Prostate gland (tissue), 2 donors: ENCODE results near the gene CD52. TPM values are rescaled to one million over a fixed set of nuclear protein-coding genes. Genes with fewer than 3 reads are reported as not detected.

Experiments used
- DNase-seq: peaks from one replicate; pipeline ENCODE4 v3.0.0-alpha.2; 2019; ENCODE audit warnings: low spot score
- H3K27ac ChIP-seq, 2 donors: fragments of 200-600 bp; sonication (generic); 2 replicates each; pipeline ENCODE4 v1.5.1; 2017 to 2019
- H3K27me3 ChIP-seq: fragments of 200-600 bp; sonication (generic); replicated peaks from 2 replicates; pipeline ENCODE4 v1.5.1; 2019; ENCODE audit not compliant: insufficient read depth
- H3K36me3 ChIP-seq, 2 donors: fragments of 200-600 bp; sonication (generic); 1 replicate in 1 of 2; 2 replicates in 1 of 2; pipeline versions ENCODE4 v1.5.1 to v1.8.1; 2017 to 2019
- H3K4me1 ChIP-seq: fragments of 200-600 bp; sonication (generic); replicated peaks from 2 replicates; pipeline ENCODE4 v1.5.1; 2019
- H3K4me3 ChIP-seq, 2 donors: fragments of 200-600 bp; sonication (generic); 2 replicates each; pipeline ENCODE4 v1.5.1; 2017 to 2019
- H3K9me3 ChIP-seq: fragments of 200-600 bp; sonication (generic); 2 replicates; pipeline ENCODE4 v1.5.1; 2017
- CTCF ChIP-seq, 4 experiments: fragments of 200-600 bp in 2 of 4; fragments of 450-650 bp in 2 of 4; sonication (generic) in 2 of 4; IDR thresholded peaks; 1 replicate in 3 of 4; 2 replicates in 1 of 4; pipeline ENCODE4 v1.5.1; 2016 to 2019; ENCODE audit warnings: antibody characterized with exemption in 4 of 4, mild to moderate bottlenecking in 2 of 4, moderate library complexity in 2 of 4
- POLR2A ChIP-seq: fragments of 450-650 bp; IDR thresholded peaks from one replicate; pipeline ENCODE4 v1.6.1; 2016; ENCODE audit warnings: antibody characterized with exemption, mild to moderate bottlenecking
- POLR2AphosphoS5 ChIP-seq: sonication (generic); formaldehyde crosslinking; IDR thresholded peaks from one replicate; pipeline ENCODE4 v1.6.1; 2017; ENCODE audit warnings: antibody characterized with exemption
- WGBS: methylation state at CpG from one replicate; pipeline ENCODE4 v1.1.5; 2018; 5-methylcytosine and 5-hydroxymethylcytosine counted together
- intact Hi-C: fragments of 100-400 bp; cut with DNase I; formaldehyde crosslinking; loops from one replicate; pipeline ENCODE4 v1.14.2; 2022
- total RNA-seq, 2 donors: library from RNA; depleted of rRNA; stranded (reverse); fragments of >200 nt; gene quantifications; one replicate each; pipeline ENCODE4 v1.1.0, GENCODE V29; 2016

CD52 gene
- total RNA-seq, 2 donors from 2014 or later: 3.2 to 5.3 TPM

GRCh38 chr1:26363549-26364448 is 46.0 kb downstream of the CD52 start:
- Histone ChIP-seq H3K36me3 (no peaks in the 10 kb centered on the region), H3K9me3 (no peaks in the 10 kb centered on the region), H3K4me1 (no peaks in the 10 kb centered on the region), H3K27me3 (peaks cover 15% of the 10 kb centered on the region), H3K27ac (no peak overlapping the region), H3K4me3 (no peak overlapping the region)
- TF ChIP-seq POLR2AphosphoS5 (peak; percentile 38), POLR2A (no peak), CTCF (IDR thresholded peaks at IDR 0.05) (peak; percentile 42 to 93 (median 77))
- 31% methylated on average over 26 of the region's 26 CpGs for WGBS
- intact Hi-C loops: no loop called here
- peak; percentile 66 for DNase-seq

GRCh38 chr1:26364956-26365355 is 47.2 kb downstream of the CD52 start:
- TF ChIP-seq POLR2AphosphoS5: no peak
- no peak for TF ChIP-seq CTCF (IDR thresholded peaks at IDR 0.05)
- no peak for TF ChIP-seq POLR2A
- no peaks in the 10 kb centered on the region for H3K4me1 ChIP-seq
- peaks cover 15% of the 10 kb centered on the region for H3K27me3 ChIP-seq
- H3K27ac ChIP-seq: no peak overlapping the region
- 45% methylated on average over 9 of the region's 9 CpGs for WGBS
- no peak overlapping the region for H3K4me3 ChIP-seq
- DNase-seq: no peak
- no peaks in the 10 kb centered on the region for H3K9me3 ChIP-seq
- no peaks in the 10 kb centered on the region for H3K36me3 ChIP-seq
- intact Hi-C loops: no loop called here

GRCh38 chr1:26367441-26367840 is 49.7 kb downstream of the CD52 start:
- H3K9me3 ChIP-seq: no peaks in the 10 kb centered on the region
- 90% methylated on average over 5 of the region's 6 CpGs for WGBS
- no peak overlapping the region for H3K4me3 ChIP-seq
- no peak for DNase-seq
- TF ChIP-seq POLR2AphosphoS5: no peak
- TF ChIP-seq CTCF (IDR thresholded peaks at IDR 0.05): no peak
- TF ChIP-seq POLR2A: no peak
- intact Hi-C loops: no loop called here
- no peaks in the 10 kb centered on the region for H3K36me3 ChIP-seq
- no peaks in the 10 kb centered on the region for H3K4me1 ChIP-seq
- no peak overlapping the region for H3K27ac ChIP-seq
- H3K27me3 ChIP-seq: no peaks in the 10 kb centered on the region

- Histone ChIP-seq H3K4me1 (no peaks in the 10 kb centered on the region), H3K27ac (no peak overlapping the region), H3K4me3 (no peak overlapping the region), H3K27me3 (no peaks in the 10 kb centered on the region), H3K9me3 (no peaks in the 10 kb centered on the region), H3K36me3 (no peaks in the 10 kb centered on the region)
- intact Hi-C loops: no loop called here
- no peak for DNase-seq
- WGBS: 75% methylated on average over 4 of the region's 4 CpGs
- TF ChIP-seq CTCF (IDR thresholded peaks at IDR 0.05): no peak
- no peak for TF ChIP-seq POLR2A
- no peak for TF ChIP-seq POLR2AphosphoS5
Observed at GRCh38 chr1:26368006-26368405, 50.2 kb downstream of the CD52 start.

GRCh38 chr1:26368486-26368885 is 50.7 kb downstream of the CD52 start:
- WGBS: 93% methylated on average over 3 of the region's 3 CpGs
- H3K4me3 ChIP-seq: no peak overlapping the region
- no peak for DNase-seq
- H3K4me1 ChIP-seq: no peaks in the 10 kb centered on the region
- intact Hi-C loops: no loop called here
- no peak overlapping the region for H3K27ac ChIP-seq
- H3K27me3 ChIP-seq: no peaks in the 10 kb centered on the region
- no peak for TF ChIP-seq CTCF (IDR thresholded peaks at IDR 0.05)
- TF ChIP-seq POLR2AphosphoS5: no peak
- no peak for TF ChIP-seq POLR2A
- no peaks in the 10 kb centered on the region for H3K9me3 ChIP-seq
- H3K36me3 ChIP-seq: no peaks in the 10 kb centered on the region
